ENCODE measurements around the gene SERTAD2. TPM values are rescaled to one million over a fixed set of nuclear protein-coding genes. Genes with fewer than 3 reads are reported as not detected.
A peak's percentile ranks its signal among the peaks of the same experiment; 100 is the strongest.

The SERTAD2 gene
- total RNA-seq, 1 donor from 2014 or later = 9.4 TPM

DNA sequence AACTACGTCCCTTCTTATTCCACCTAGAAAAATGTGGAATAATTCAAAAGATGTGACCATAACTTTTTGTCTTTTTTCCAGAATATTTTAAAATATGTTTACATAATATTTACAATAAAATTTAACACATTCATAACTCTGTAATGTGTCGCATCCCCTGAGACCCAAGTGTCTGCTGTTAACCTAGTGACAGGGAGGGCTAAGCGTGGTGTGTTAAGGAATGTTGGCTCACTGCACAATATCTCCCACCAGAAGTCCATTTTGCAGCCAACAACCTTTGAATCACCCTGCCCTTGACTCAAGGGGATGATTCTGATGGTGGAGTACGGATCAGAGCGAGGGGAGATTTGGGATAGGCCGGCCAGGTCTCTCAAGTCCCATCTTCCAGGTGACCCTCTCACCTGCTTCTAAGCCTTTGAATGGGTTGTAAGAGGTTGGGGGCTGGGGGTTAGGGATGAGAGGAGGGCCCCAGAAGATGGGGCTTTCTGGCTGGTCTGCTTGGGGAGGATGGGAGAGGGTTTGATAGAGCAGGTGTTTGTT is 43.3 kb downstream of the SERTAD2 start:
- Histone ChIP-seq H3K27ac (ENCODE audit: low read depth, low read length) (no peak overlapping the region), H3K36me3 (ENCODE audit: control insufficient read depth in 3 of 3, insufficient read depth in 3 of 3, low read length in 3 of 3) (no peaks in the 10 kb centered on the region), H3K9ac (ENCODE audit: low read depth in 1 of 3, low read length in 3 of 3) (no peak overlapping the region), H3K9me3 (ENCODE audit: control insufficient read depth in 3 of 3, low read length in 3 of 3) (no peaks in the 10 kb centered on the region), H3K4me3 (ENCODE audit: low read length in 3 of 3) (no peak overlapping the region), H3K27me3 (ENCODE audit: control insufficient read depth in 3 of 3, insufficient read depth in 3 of 3, low read length in 3 of 3) (no peaks in the 10 kb centered on the region), H3K4me1 (ENCODE audit: control insufficient read depth in 3 of 3, insufficient read depth in 3 of 3, low read length in 3 of 3) (peaks cover 11 to 19% (median 14%) of the 10 kb centered on the region in 3 donors)

DNA sequence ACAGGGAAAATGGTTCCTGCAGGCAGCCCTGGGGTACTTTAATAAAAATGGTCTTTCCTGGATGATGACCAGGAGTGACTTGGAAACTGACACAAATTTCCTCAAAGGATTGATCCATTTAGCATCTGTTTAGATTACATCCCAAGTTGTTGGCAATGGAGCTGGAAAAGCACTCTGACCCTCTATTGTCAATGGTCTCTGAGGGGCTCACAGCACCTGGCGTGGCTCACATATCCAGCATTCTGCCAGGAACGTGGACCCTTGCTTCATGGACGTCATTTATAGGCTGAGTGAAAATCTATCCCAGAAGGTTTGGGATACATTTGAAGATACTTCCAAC is 43.8 kb downstream of the SERTAD2 start:
- H3K27ac ChIP-seq (ENCODE audit: low read depth, low read length) = peak overlapping the region; percentile 72

DNA sequence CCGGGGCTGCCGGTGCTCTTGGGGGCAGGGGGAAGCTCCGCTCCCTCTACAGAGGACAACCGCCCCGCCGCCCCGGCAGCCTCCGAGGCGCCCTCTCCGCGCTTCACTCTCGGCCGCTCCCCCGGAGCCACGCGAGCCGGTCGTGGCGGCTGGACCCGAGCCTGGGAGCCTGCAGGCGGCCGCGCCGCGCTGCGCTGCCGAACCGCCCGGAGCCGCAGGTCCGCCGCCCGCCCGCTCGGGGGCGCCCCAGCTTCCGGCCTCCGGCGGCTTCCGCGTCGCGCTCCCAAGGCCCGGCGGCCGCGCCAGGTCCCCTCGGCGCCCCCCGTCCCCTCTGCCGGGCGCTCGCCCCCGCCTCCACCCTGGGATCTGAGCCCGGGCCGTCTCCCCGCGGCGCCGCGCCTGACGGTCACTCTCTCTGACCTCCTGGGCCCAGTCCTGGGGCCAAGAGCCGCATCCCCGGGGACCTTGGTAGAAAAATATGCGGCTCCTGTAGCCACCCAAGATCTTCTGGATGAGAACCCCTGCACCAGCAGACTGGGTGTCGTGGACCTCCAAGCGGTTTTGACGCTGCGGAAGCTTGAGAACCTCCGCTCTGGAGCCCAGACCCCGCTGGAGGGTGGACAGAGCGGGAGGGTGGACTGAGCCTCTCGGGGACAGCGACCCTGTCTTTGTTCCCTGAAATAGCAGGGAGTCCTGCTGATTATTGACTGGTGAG is 44.3 kb downstream of the SERTAD2 start:
- Histone ChIP-seq H3K27ac (ENCODE audit: low read depth, low read length) (peak overlapping the region; percentile 72), H3K9me3 (ENCODE audit: control insufficient read depth in 3 of 3, low read length in 3 of 3) (no peaks in the 10 kb centered on the region), H3K4me3 (ENCODE audit: low read length in 3 of 3) (peak overlapping the region; percentile 59 to 77 (median 71)), H3K36me3 (ENCODE audit: control insufficient read depth in 3 of 3, insufficient read depth in 3 of 3, low read length in 3 of 3) (no peaks in the 10 kb centered on the region), H3K4me1 (ENCODE audit: control insufficient read depth in 3 of 3, insufficient read depth in 3 of 3, low read length in 3 of 3) (peaks cover 14 to 25% (median 17%) of the 10 kb centered on the region in 3 donors), H3K27me3 (ENCODE audit: control insufficient read depth in 3 of 3, insufficient read depth in 3 of 3, low read length in 3 of 3) (no peaks in the 10 kb centered on the region), H3K9ac (ENCODE audit: low read depth in 1 of 3, low read length in 3 of 3) (peak overlapping the region; percentile 75 to 85 (median 82))

More for the DNA sequence above, 43.8 kb downstream of the SERTAD2 start:
- no peaks in the 10 kb centered on the region for H3K27me3 ChIP-seq (ENCODE audit: control insufficient read depth in 3 of 3, insufficient read depth in 3 of 3, low read length in 3 of 3)
- no peaks in the 10 kb centered on the region for H3K36me3 ChIP-seq (ENCODE audit: control insufficient read depth in 3 of 3, insufficient read depth in 3 of 3, low read length in 3 of 3)
- no peaks in the 10 kb centered on the region for H3K9me3 ChIP-seq (ENCODE audit: control insufficient read depth in 3 of 3, low read length in 3 of 3)
- peak overlapping the region; percentile 75 to 85 (median 82) for H3K9ac ChIP-seq (ENCODE audit: low read depth in 1 of 3, low read length in 3 of 3)
- peaks cover 14 to 20% (median 15%) of the 10 kb centered on the region in 3 donors for H3K4me1 ChIP-seq (ENCODE audit: control insufficient read depth in 3 of 3, insufficient read depth in 3 of 3, low read length in 3 of 3)
- H3K4me3 ChIP-seq (ENCODE audit: low read length in 3 of 3) = peak overlapping the region; percentile 59 to 77 (median 71)

DNA sequence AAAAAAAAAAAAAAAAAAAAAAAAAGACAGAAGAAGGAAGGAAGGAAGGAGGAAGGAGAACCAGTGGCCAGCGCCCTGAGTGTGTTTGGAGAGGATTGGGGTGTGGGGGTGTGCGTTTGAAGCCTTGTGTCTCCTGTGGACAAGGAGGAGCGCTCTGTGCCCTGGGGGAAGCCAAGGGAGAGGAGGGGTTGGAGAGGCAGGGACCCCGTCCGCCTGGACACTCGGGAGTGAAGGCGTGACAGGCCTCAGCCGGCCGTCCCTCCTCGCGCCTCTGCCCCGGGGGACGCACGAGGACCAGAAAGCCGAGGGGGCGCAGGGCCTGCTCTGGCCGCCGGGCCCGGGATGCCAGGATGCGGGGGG is 44.9 kb downstream of the SERTAD2 start:
- no peaks in the 10 kb centered on the region for H3K36me3 ChIP-seq (ENCODE audit: control insufficient read depth in 3 of 3, insufficient read depth in 3 of 3, low read length in 3 of 3)
- H3K4me1 ChIP-seq (ENCODE audit: control insufficient read depth in 3 of 3, insufficient read depth in 3 of 3, low read length in 3 of 3) = peaks cover 14 to 26% (median 17%) of the 10 kb centered on the region in 3 donors
- H3K9ac ChIP-seq (ENCODE audit: low read depth in 1 of 3, low read length in 3 of 3) = peak overlapping the region; percentile 38 to 85 (median 74)
- no peaks in the 10 kb centered on the region for H3K27me3 ChIP-seq (ENCODE audit: control insufficient read depth in 3 of 3, insufficient read depth in 3 of 3, low read length in 3 of 3)
- H3K9me3 ChIP-seq (ENCODE audit: control insufficient read depth in 3 of 3, low read length in 3 of 3) = no peaks in the 10 kb centered on the region
- peak overlapping the region; percentile 51 to 64 (median 64) for H3K4me3 ChIP-seq (ENCODE audit: low read length in 3 of 3)
- peak overlapping the region; percentile 30 for H3K27ac ChIP-seq (ENCODE audit: low read depth, low read length)

DNA sequence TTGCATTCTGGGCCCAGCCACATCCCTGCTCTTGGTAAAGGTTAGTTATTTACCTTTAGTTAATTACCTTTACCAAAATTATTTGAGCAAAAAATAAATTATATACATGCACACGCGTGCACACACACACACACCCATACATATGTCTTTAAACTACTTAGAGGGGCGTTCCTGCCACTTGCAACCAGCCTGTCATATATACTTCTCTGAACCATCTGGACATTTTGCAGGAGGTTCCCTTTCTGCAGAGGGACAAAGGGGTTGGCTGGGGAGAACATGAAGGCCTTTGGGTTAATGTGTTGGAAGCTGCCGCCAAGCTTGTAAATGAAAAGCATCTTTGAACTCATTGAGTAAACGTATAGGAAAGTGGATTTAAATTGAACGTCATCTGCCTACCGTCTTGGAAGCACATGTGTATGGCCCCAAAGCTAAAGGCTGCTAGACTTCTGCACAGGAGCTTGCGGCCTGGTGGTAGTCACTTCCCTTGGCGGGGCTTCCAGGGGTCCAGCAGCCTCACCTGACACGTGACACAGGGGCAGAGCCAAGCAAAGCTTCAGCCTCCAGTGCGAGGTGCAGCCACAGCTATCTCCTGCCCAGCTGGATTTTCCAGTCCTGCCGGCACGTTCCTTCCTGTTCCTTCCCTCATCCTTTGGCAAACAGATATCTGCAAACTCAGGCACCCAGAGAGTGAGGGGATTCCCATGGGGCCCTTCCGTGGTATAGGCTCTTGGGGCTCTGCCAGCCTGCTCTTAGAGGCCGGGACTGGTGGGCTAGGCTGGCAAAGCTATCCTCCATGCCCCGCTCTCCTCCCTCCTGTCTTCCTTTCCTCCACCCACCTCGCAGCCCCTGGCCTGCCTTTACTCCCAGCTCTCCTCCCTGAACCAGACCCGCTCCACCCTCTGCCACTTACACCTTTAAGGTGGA is 46.1 kb downstream of the SERTAD2 start:
- Histone ChIP-seq H3K36me3 (ENCODE audit: control insufficient read depth in 3 of 3, insufficient read depth in 3 of 3, low read length in 3 of 3) (no peaks in the 10 kb centered on the region), H3K4me3 (ENCODE audit: low read length in 3 of 3) (peak overlapping the region in 1 of 3 donors; percentile 32), H3K4me1 (ENCODE audit: control insufficient read depth in 3 of 3, insufficient read depth in 3 of 3, low read length in 3 of 3) (peaks cover 14 to 26% (median 17%) of the 10 kb centered on the region in 3 donors), H3K27ac (ENCODE audit: low read depth, low read length) (no peak overlapping the region), H3K27me3 (ENCODE audit: control insufficient read depth in 3 of 3, insufficient read depth in 3 of 3, low read length in 3 of 3) (no peaks in the 10 kb centered on the region), H3K9ac (ENCODE audit: low read depth in 1 of 3, low read length in 3 of 3) (no peak overlapping the region), H3K9me3 (ENCODE audit: control insufficient read depth in 3 of 3, low read length in 3 of 3) (no peaks in the 10 kb centered on the region)

DNA sequence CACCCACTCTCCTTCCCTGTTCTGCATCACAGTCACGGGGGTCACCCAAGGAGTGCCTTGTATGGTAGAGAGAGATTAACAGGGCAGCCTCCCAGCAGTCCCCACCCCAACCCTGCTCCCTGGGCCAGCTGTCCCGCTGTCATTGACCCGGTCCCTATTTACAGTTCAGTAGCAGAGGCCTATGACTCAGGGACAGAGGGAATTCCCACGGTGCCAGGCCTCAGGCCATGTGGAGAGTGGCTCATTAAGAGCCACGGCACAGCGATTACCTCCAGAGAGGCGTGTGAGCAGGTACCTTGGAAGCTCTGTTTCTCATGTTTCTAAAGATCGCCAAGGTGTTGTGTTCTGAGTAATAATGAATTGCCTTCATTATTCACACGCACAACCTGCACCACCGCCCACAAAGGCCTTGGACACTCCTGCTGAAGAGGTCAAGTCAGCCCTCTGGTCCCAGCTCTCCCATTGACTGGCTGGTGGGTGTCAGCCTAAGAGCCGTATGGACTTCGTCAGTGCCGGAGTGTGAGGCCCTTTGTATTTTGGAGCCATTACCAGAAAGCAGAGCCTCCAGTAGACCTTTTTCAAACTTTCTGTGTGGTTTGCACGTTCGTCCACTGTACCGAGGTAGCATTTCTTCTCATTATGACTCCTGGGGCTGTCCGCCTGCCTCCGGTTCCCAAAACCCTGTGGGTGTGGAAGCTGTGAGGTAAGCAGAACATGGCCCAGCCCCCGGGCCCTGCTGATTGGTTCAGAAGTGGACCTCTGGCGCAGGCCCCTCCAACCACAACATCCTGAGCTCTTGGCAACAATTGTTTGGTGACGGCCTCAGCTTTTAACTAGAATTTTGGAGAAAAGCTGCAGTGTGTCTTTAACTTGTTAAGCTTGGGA is 47.0 kb downstream of the SERTAD2 start:
- Histone ChIP-seq H3K9me3 (ENCODE audit: control insufficient read depth in 3 of 3, low read length in 3 of 3) (no peaks in the 10 kb centered on the region), H3K27me3 (ENCODE audit: control insufficient read depth in 3 of 3, insufficient read depth in 3 of 3, low read length in 3 of 3) (no peaks in the 10 kb centered on the region), H3K36me3 (ENCODE audit: control insufficient read depth in 3 of 3, insufficient read depth in 3 of 3, low read length in 3 of 3) (no peaks in the 10 kb centered on the region), H3K4me3 (ENCODE audit: low read length in 3 of 3) (peak overlapping the region; percentile 41 to 50 (median 45)), H3K27ac (ENCODE audit: low read depth, low read length) (peak overlapping the region; percentile 70), H3K9ac (ENCODE audit: low read depth in 1 of 3, low read length in 3 of 3) (peak overlapping the region in 2 of 3 donors; percentile 66 to 72), H3K4me1 (ENCODE audit: control insufficient read depth in 3 of 3, insufficient read depth in 3 of 3, low read length in 3 of 3) (peaks cover 14 to 26% (median 17%) of the 10 kb centered on the region in 3 donors)

DNA sequence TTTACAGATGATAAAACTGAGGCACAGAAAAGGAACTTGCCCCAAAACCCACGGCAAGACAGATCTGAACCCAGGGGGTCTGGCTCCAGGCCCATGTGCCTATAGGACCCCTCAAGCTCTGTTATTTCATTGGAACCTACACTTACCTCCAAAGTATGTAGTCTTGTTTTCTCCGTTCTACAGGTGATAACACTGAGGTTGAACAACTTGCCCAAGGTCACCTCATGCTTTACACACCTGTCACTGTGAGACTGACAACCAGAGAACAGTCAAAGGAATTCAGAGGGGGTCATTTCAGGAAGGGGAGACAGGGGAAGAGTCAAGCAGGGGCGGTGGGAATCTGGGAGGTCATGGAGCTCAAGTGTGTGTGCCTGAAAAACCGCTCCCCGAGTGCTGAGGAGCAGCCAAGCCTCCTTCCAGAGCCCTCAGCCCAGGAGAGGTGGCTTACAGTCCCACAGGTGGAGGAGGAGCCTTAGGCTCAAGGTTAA is 47.7 kb downstream of the SERTAD2 start:
- H3K27me3 ChIP-seq (ENCODE audit: control insufficient read depth in 3 of 3, insufficient read depth in 3 of 3, low read length in 3 of 3) = no peaks in the 10 kb centered on the region
- H3K36me3 ChIP-seq (ENCODE audit: control insufficient read depth in 3 of 3, insufficient read depth in 3 of 3, low read length in 3 of 3) = no peaks in the 10 kb centered on the region
- peak overlapping the region in 1 of 3 donors; percentile 66 for H3K9ac ChIP-seq (ENCODE audit: low read depth in 1 of 3, low read length in 3 of 3)
- no peaks in the 10 kb centered on the region for H3K9me3 ChIP-seq (ENCODE audit: control insufficient read depth in 3 of 3, low read length in 3 of 3)
- peaks cover 14 to 26% (median 17%) of the 10 kb centered on the region in 3 donors for H3K4me1 ChIP-seq (ENCODE audit: control insufficient read depth in 3 of 3, insufficient read depth in 3 of 3, low read length in 3 of 3)
- H3K27ac ChIP-seq (ENCODE audit: low read depth, low read length) = peak overlapping the region; percentile 70
- H3K4me3 ChIP-seq (ENCODE audit: low read length in 3 of 3) = no peak overlapping the region

DNA sequence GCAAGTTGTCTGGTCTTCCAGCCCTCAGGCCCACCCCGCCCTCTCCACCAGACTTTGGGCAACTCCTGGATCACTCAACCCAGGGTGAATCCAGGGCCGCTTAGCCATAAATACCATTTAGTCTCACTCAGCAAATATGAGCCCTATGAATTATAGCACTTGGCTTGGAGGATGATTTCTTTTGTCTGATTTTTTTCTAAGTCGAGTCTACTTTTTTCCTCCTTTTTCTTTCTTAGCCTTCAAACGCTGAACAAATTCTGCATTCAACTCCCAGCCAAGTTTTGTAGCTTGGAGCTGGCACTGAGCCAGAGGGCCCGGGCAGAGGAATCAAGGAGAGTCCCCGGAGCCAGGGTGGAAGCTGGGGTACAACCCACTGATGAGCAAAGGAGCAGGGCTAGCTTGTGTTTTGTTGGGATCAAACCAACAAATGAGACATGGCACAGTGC is 48.7 kb downstream of the SERTAD2 start:
- Histone ChIP-seq H3K27me3 (ENCODE audit: control insufficient read depth in 3 of 3, insufficient read depth in 3 of 3, low read length in 3 of 3) (no peaks in the 10 kb centered on the region), H3K27ac (ENCODE audit: low read depth, low read length) (no peak overlapping the region), H3K4me3 (ENCODE audit: low read length in 3 of 3) (peak overlapping the region in 2 of 3 donors; percentile 9 to 35), H3K4me1 (ENCODE audit: control insufficient read depth in 3 of 3, insufficient read depth in 3 of 3, low read length in 3 of 3) (peaks cover 14 to 26% (median 17%) of the 10 kb centered on the region in 3 donors), H3K36me3 (ENCODE audit: control insufficient read depth in 3 of 3, insufficient read depth in 3 of 3, low read length in 3 of 3) (no peaks in the 10 kb centered on the region), H3K9me3 (ENCODE audit: control insufficient read depth in 3 of 3, low read length in 3 of 3) (no peaks in the 10 kb centered on the region), H3K9ac (ENCODE audit: low read depth in 1 of 3, low read length in 3 of 3) (no peak overlapping the region)

DNA sequence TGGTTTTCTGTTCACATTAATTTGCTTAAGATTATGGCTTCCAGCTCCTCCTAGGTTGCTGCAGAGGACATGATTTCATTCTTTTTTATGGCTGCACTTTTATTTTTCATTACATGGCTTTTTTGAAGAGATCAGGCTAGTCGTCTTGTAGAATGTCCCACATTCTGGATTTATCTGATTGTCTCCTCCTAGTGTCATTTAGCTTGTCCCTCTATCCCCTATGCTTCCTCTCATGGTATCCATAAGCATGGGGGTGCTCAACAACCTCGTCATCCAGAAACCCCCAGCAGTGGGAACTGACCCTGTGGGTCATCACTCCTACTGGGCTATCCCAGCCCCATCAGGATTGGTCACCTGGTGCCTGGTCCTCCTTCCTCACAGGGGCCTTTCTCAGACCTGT is 49.6 kb downstream of the SERTAD2 start:
- Histone ChIP-seq H3K27ac (ENCODE audit: low read depth, low read length) (no peak overlapping the region), H3K36me3 (ENCODE audit: control insufficient read depth in 3 of 3, insufficient read depth in 3 of 3, low read length in 3 of 3) (no peaks in the 10 kb centered on the region), H3K27me3 (ENCODE audit: control insufficient read depth in 3 of 3, insufficient read depth in 3 of 3, low read length in 3 of 3) (no peaks in the 10 kb centered on the region), H3K4me1 (ENCODE audit: control insufficient read depth in 3 of 3, insufficient read depth in 3 of 3, low read length in 3 of 3) (peaks cover 14 to 24% (median 19%) of the 10 kb centered on the region in 3 donors), H3K4me3 (ENCODE audit: low read length in 3 of 3) (no peak overlapping the region), H3K9ac (ENCODE audit: low read depth in 1 of 3, low read length in 3 of 3) (no peak overlapping the region), H3K9me3 (ENCODE audit: control insufficient read depth in 3 of 3, low read length in 3 of 3) (no peaks in the 10 kb centered on the region)

All from skeletal muscle tissue (tissue), 4 donors.